Stimulated activated CD4-positive, alpha-beta T cell treated with anti-CD3 and anti-CD28 coated beads, Interleukin-15, amount 100 ng/mL, for 24 hours (primary cell): ENCODE measurements around the gene TSPEAR.

ENCODE experiments used
- DNase-seq: peaks from one replicate; pipeline ENCODE4 v3.0.0-alpha.2; 2020

TSPEAR gene

GRCh38 chr21:44524414-44525371 is 186.7 kb downstream of the TSPEAR start:
- no peak for DNase-seq

GRCh38 chr21:44523567-44524413 is 187.6 kb downstream of the TSPEAR start:
- no peak for DNase-seq

- no peak for DNase-seq
Observed at GRCh38 chr21:44522753-44523204, 188.6 kb downstream of the TSPEAR start.

- no peak for DNase-seq
Observed at GRCh38 chr21:44521928-44522752, 189.2 kb downstream of the TSPEAR start.

- DNase-seq = no peak
Observed at GRCh38 chr21:44521301-44521927, 190.0 kb downstream of the TSPEAR start.

- no peak for DNase-seq
Observed at GRCh38 chr21:44520326-44521300, 190.8 kb downstream of the TSPEAR start.

GRCh38 chr21:44519346-44520325 is 191.7 kb downstream of the TSPEAR start:
- no peak for DNase-seq

- no peak for DNase-seq
Observed at GRCh38 chr21:44518686-44519085, 192.7 kb downstream of the TSPEAR start.

- peak; percentile 50 for DNase-seq
Observed at GRCh38 chr21:44517175-44517899, 194.0 kb downstream of the TSPEAR start.

GRCh38 chr21:44516828-44517174 is 194.6 kb downstream of the TSPEAR start:
- no peak for DNase-seq

- DNase-seq = no peak
Observed at GRCh38 chr21:44516342-44516741, 195.0 kb downstream of the TSPEAR start.

GRCh38 chr21:44515359-44516165 is 195.8 kb downstream of the TSPEAR start:
- DNase-seq = no peak

- DNase-seq = no peak
Observed at GRCh38 chr21:44514746-44515358, 196.5 kb downstream of the TSPEAR start.

- no peak for DNase-seq
Observed at GRCh38 chr21:44514218-44514520, 197.2 kb downstream of the TSPEAR start.

- no peak for DNase-seq
Observed at GRCh38 chr21:44513389-44514217, 197.8 kb downstream of the TSPEAR start.

- DNase-seq = no peak
Observed at GRCh38 chr21:44512496-44513388, 198.6 kb downstream of the TSPEAR start.
